COLO829 (cell line): ENCODE data around the gene VPS45.
"Not testable (repeated sequence)": the region's sequence is repeated elsewhere in the genome, so short reads cannot be mapped to it uniquely, and the experiment has no call there.

ENCODE experiments used
- DNase-seq: peaks from one replicate; pipeline ENCODE4 v3.0.0; 2012; ENCODE audit warnings: low spot score

VPS45 gene, protein sequence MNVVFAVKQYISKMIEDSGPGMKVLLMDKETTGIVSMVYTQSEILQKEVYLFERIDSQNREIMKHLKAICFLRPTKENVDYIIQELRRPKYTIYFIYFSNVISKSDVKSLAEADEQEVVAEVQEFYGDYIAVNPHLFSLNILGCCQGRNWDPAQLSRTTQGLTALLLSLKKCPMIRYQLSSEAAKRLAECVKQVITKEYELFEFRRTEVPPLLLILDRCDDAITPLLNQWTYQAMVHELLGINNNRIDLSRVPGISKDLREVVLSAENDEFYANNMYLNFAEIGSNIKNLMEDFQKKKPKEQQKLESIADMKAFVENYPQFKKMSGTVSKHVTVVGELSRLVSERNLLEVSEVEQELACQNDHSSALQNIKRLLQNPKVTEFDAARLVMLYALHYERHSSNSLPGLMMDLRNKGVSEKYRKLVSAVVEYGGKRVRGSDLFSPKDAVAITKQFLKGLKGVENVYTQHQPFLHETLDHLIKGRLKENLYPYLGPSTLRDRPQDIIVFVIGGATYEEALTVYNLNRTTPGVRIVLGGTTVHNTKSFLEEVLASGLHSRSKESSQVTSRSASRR

GRCh38 chr1:150067184-150068108, at the start of gene VPS45:
TSS of gene VPS45 (plus strand) at chr1:150067776. CDS start at chr1:150067858, 82 bp downstream.
- peak; percentile 89 for DNase-seq

DNA sequence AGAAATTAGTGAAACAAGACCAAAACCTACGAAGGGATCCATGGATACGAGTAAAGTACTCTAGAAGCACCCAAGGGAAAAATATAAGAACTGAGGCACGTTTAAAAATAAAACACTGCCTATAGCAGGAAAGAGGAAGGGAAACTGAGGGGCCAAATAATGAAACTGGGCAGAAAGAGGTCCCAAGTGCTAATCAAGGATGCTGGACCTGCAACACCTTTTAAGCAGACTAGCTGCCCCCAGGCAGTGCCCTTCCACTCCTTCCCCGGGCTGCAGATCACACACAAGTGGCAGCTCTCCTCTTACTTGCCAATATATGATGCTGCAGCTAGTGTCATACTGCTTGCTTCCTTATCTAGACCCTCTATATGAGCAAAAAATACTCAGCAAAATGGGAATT, 49.4 kb upstream of the VPS45 start:
- no peak for DNase-seq

GRCh38 chr1:150020711-150021110, 46.9 kb upstream of the VPS45 start:
- DNase-seq: no peak

GRCh38 chr1:150021191-150021694, 46.3 kb upstream of the VPS45 start:
- no peak for DNase-seq

- DNase-seq: no peak
Measured at GRCh38 chr1:150022357-150022756, 45.2 kb upstream of the VPS45 start.

GRCh38 chr1:150024156-150024555, 43.4 kb upstream of the VPS45 start:
- no peak for DNase-seq

- DNase-seq: no peak
Measured at GRCh38 chr1:150028322-150028721, 39.3 kb upstream of the VPS45 start.

GRCh38 chr1:150034336-150034735, 33.2 kb upstream of the VPS45 start:
- DNase-seq: no peak

DNA sequence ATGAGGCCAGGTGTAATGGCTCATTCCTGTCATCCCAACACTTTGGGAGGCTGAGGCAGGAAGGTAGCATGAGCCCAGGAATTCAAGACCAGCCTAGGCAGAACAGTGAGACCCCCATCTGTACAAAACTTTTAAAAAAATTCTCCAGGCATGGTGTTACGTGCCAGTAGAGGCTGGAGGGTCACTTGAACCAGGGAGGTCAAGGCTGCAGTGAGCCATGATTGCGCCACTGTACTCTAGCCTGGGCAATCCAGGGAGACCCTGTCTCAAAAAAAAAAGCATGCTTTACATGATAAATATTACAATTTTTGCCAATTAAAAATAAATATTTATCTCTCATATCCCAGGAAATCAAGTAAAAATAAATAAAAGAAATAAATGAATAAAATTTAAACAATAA, 17.6 kb upstream of the VPS45 start:
- no peak for DNase-seq

DNA sequence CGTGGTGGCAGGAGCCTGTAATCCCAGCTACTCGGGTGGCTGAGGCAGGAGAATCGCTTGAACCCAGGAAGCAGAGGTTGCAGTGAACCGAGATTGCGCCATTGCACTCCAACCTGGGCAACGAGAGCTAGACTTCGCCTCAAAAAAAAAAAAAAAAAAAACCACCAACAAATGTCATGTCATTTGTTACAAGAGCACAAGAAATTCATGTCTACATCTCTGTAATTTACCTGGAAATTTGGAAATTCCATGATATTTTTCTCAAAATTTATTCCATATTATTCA, 16.5 kb upstream of the VPS45 start:
- DNase-seq: no peak

DNA sequence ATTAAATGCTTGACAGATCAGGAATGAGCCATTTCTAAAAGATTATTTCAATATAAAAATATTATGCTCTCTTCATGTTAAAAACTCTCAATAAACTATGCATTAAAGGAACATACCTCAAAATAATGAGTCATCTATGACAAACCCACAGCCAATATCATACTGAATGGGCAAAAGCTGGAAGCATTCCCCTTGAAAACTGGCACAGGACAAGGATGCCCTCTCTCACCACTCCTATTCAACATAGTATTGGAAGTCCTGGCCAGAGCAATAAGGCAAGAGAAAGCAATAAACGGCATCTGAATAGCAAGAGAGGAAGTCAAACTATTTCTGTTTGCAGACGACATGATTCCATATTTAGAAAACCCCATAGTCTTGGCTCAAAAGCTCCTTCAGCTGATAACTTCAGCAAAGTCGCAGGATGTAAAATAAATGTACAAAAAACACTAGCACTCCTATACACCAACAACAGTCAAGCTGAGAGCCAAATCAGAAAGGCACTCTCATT, 15.6 kb upstream of the VPS45 start:
- not testable (repeated sequence) for DNase-seq

- DNase-seq: no peak
Measured at GRCh38 chr1:150053926-150054325, 13.7 kb upstream of the VPS45 start.

DNA sequence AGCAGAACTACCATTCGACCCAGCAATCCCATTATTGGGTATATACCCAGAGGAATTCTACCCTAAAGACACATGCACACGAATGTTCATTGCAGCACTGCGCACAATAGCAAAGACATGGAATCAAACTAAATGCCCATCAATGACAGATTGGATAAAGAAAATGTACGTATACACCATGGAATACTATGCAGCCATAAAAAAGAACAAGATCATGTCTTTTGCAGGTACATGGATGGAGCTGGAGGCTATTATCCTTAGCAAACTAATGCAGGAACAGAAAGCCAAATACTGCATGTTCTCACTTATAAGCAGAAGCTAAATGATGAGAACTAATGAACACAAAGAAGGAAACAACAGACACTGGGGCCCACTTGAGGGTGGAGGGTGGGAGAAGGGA, 12.1 kb upstream of the VPS45 start:
- not testable (repeated sequence) for DNase-seq

DNA sequence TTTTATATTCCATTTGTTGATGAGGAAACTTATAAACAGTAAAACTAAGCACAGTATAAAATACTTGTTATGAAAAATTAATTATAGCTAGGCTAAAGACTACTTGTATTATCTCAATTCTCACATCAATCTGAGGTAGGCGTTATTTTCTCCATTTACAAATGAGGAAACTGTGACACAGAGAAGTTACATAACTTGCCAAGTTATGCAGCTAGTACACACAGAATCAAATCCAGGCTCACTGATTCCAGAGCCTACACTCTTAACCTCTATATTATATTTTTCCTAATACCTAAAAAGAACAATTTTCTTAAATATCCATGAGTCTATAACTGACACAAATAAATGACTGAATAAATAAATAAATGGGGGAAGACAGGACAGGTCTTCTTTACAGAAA, 11.2 kb upstream of the VPS45 start:
- DNase-seq: no peak

DNA sequence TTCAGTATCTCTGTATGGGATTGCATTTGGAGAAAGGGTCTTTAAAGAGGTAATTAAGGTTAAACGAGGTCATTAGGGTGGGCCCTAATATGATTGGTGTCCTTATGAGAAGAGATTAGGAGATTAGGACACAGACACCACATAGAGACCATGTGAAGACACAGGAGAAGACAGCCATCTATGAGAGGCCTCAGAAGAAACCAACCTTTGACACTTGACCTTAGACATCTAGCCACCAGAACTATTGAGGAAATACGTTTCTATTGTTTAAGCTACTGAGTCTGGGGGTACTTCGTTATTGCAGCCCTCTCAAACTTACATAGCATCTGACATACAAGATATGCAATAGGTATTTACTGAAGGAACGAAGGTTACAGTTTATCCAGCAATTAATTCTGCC, 7.3 kb upstream of the VPS45 start:
- DNase-seq: no peak

- peak; percentile 66 for DNase-seq
Measured at GRCh38 chr1:150061632-150062101, 5.9 kb upstream of the VPS45 start.

DNA sequence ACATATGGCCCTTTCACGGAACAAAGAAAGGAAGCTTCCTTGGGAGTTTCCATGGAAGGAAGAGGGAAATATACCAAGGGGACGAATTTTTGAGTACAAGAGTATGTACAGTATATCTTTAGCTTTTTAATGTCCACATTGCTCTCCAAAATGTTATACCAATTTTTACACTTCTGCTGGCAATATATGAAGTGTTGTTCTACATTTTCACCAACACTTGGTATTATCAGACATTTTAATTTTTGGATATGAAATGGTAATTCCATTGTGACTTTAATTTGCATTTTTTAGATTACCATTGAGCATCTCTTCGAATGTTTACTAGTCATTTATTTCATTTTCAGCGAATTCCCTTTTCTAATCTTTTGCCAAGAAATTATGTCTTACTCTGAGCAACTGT, 5.5 kb upstream of the VPS45 start:
- DNase-seq: no peak

- DNase-seq: peak; percentile 65
Measured at GRCh38 chr1:150065184-150065871, 2.2 kb upstream of the VPS45 start.

DNA sequence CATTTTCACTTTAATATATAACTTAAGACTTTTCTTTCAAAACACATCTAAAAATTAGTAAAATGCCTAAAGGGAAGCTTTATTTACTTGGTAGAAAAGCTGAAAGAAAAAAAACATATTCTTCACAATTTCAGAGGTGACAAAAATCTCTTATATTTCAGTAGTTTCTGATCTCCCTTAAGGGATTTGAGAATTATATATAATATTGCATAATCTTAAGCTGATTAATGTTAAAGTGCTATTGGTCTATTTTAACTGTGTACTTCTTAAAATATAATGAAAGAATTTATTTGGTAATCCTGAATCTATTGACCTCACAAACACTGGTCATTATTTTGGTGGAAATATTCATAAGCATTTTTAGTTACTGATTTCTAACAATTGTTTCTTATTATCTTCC, 1.2 kb upstream of the VPS45 start:
- DNase-seq: no peak

GRCh38 chr1:150066838-150067183, 765 bp upstream of the VPS45 start:
- DNase-seq: no peak

DNA sequence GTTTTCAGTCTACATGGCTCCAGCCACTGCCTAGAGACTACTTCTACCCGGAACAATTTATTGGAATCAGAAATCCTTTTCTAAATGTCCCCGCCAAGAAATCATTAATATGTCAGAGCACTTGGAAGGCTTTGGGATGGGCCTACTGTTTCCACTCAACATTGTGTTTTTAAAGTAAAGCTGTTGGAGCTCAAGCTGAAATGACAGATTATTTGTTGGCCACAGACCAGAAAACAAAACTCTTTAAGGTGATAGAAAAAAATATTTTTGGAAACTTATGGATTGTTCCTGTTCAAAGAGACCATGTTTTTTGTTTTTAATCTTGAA, 496 bp downstream of the VPS45 start:
- no peak for DNase-seq

DNA sequence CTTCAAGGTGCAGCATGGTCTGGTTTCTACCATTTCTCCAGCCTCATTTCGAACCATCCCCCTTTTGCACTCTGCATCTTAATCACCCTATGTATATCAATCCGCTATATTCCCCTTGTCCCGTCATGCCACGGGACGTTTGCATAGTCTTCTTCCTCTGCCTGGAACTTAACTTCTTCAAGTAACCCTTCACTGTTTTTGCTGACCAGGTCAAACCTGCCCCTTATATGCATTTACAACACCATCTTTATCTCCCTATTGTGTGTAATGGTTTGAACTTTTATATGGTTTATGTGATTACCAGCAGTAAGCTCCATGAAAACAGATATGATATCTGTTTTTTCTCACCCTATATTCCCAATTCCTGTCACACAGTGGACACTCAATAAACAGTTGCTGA, 2.3 kb downstream of the VPS45 start:
- no peak for DNase-seq
